Epithelial cell of prostate (primary cell): Measurements from ENCODE around the gene GALNS.

ENCODE experiments used
- DNase-seq: peaks from one replicate; pipeline ENCODE4 v3.0.0-alpha.2; 2011; ENCODE audit warnings: low read depth, low spot score
- H3K27ac ChIP-seq: fragments of 450-650 bp; 2 replicates; pipeline ENCODE4 v1.5.1; 2017; ENCODE audit warnings: mild to moderate bottlenecking

The GALNS gene

DNA sequence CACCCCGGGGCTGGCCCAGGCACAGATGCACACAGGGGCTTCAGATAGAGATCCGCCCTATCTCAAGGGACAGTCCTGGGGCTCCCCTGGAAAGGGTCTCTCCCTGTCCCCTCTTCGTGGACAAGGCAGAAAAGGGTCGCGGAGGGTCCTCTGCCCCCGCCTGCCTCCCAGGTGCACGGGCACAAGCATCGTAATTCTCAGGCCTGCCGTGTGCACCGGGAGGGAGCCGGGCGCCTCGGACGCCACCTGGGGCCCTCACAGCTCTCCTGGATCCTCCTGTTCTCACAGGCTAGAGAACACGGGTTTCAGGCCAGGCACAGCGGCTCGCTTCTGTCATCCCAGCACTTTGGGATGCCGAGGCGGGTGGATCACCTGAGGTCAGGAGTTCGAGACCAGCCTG, 21.6 kb upstream of the GALNS start:
- DNase-seq, result no peak
- H3K27ac ChIP-seq, result no peak overlapping the region

DNA sequence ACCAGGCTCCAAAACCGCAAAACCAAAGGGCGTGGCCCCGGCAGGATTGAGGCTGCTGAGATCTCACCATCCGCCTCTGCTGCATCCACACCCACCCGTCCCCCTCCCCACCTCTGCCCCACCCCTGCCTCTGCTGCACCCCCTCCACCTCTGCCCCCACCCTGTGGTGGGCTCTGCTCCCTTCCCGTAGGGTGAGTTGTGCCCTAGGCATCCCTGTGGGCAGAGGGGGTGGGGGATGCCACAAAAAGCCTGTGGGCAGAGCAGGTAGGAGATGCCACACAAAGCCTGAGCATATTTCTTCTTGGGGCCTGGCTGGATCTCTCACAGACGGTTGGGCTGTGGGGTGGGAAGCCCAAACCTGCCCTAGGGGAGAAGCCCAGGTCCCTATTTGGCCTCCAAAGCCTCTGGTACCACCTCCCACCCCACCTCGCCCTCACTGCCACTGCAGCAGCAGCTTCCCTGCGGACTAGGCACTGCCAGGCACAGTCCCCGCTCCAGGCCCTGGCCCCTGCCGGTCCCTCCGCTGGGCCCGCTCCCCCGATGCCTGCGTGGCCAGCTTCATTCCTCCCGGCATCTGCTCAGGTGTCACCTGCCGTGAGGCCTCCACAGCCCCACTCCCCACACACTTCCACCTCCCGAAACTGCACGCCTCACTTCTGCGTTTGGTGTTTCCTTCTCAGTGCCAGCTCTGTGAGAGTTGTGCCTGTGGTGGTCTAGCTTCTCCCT, 21.0 kb upstream of the GALNS start:
- no peak overlapping the region for H3K27ac ChIP-seq
- DNase-seq, result no peak

DNA sequence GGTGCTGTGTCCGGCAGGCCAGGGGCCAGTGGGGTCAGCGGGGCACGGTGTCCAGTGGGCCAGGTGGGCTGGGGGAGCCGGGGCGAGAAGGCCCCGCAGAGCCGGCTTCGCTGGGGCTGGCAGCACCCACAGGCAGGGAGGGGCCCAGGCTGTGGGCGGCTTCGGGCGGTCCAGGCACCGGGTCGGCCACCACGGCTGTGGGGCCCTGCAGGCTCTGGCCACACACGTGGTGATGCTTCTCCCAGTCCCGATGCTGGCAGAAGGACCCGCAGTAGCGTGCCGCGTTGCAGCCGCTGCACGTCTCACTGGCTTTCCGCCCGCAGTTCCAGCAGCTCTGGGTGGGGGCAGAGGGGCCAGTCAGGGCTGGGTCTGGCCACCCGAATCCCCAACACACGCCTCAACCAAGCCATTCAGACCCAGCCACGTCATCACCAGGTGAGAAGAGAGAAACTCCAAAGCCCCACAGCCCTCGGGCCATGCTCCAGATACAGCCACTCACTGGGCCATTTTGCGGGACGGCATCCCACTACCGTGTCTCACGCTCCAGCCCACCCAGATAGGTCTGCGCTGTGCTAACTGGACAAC, 20.3 kb upstream of the GALNS start:
- no peak overlapping the region for H3K27ac ChIP-seq
- no peak for DNase-seq

DNA sequence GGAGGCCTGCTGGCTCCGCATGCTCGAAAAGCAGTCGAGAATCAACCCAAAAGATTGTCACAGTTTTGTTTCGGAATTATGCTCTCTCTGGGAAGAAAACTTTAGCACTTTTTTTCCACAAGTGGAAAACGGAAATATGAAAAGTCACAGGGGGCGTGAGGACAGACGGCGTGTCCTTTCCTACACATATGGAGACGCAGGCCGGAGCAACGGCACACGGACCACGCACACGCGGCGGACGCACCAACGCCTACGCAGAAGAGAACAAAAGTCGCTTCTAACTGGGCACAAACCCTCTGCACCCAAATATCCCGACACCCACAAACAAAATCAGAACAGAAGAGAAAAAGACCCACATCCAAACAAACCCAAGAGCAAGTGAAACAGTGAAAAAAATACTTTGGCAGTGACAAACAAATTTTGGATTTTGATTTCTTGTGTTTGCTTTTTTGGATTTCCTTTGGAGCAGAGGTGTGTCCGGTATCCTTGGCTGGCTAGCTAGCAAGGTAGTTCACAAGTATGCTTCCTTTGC, 19.0 kb upstream of the GALNS start:
- DNase-seq, result no peak
- H3K27ac ChIP-seq, result no peak overlapping the region

DNA sequence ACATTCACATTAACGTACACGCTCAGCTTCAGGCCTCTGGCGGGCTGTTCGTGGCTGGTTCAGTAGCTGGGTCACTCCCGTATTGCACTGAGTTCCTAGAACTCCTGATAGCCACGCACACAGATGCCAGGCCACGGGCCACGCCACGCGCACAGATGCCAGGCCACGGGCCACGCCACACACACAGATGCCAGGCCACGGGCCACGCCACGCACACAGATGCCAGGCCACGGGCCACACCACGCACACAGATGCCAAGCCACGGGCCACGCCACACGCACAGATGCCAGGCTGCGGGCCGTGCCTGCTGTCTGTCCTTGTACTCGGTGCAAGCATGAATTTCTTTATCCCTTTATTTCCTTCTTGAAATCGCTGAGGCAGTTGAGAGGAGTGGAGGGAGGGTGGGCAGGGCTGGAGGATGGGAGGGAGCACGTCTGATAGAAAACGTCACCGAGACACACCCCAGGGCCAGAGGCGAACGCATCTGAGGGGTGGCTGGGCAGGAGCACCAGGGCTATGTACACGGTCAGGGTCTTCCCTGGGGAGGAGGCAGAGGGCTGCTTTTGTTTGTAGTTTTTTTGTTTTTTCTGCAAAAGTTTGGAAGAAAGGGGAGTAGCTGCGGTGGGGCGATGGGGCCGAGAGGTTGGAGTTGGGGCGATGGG, 18.3 kb upstream of the GALNS start:
- DNase-seq, result no peak

DNA sequence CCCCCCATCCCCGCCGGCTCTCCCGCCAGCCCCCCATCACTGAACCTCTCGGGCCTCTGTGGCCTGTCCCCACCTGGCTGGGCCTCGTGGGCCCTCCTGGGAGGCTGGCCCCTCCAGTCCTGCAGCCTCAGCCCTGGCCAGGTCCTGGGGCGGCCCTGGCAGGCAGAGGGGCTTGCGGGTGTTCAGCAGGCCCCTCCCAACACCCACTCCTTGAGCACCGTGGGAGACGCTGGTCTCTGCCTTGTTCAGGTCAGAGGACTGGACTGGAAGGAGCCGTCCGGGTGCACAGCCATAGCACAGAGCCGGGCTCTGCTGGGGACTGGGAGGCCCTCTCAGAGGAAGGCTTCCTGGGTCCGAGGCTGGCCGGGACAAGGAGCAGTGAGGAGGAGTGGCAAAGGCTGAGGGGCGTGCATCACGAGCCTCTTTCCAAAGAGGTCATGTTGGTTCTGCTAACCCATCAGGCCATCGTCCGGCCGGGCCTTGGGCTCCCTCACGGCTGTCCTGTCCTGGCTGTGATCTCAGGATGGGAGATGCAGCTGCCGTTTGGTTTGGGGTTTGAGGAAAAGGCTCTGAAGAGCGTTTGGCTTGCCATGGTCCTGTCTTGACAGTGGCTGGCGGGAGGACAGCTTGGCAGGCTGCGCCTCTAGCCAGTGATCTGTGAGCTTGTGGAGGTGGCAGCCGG, 16.0 kb upstream of the GALNS start:
- no peak for DNase-seq
- H3K27ac ChIP-seq, result no peak overlapping the region

More for the DNA sequence above, 18.3 kb upstream of the GALNS start:
- H3K27ac ChIP-seq, result no peak overlapping the region

DNA sequence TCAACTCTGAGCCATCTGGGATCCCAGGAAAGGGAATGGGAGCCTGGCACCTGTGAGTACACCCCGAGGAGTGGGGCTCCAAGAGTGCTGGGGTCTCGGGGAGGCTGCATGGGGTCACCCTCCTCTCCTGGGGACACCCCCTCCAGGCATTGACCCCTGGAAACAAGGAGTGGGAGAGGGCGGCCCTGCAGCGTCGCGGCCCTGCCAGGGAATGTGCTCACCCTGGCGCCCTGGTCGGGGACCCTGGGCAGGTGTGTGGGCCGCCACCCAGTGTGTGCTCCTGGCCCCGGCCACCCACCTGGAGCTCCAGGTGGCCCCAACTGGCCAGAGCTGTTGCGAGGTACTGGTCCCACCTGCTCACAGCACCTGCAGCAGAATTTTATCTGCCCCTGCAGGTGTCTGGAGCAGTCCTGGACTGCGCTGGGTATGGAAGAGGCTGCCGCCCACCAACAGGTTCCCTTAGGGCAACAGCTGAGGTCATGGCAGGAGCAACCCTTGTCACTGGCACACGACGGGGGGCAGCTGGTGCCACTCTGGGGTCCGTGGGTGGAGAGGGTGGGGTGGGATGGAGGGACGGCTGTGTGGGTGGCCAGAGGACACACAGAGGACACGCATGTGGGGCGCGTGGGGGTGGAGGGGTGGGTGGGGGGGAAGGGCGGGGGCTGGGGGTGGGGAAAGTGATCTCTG, 15.1 kb upstream of the GALNS start:
- H3K27ac ChIP-seq, result no peak overlapping the region
- no peak for DNase-seq

DNA sequence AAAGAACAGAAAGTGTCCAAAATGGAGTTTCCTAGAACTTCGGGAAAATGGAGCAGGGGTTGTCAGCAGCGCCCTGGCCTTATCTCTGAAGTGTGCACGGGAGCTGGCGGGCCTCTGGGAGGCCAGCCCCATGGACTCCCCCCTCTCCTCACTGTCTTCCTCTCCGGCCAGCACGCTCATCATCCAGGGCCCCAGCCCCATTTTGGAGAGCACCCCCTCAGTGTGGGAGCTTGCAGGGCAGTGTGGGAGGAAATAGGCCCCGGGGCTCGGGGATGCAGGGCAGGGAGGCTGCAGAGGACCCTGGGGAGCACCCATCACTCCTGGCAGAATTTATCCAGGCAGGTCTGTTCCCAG, 14.6 kb upstream of the GALNS start:
- no peak overlapping the region for H3K27ac ChIP-seq
- DNase-seq, result no peak

DNA sequence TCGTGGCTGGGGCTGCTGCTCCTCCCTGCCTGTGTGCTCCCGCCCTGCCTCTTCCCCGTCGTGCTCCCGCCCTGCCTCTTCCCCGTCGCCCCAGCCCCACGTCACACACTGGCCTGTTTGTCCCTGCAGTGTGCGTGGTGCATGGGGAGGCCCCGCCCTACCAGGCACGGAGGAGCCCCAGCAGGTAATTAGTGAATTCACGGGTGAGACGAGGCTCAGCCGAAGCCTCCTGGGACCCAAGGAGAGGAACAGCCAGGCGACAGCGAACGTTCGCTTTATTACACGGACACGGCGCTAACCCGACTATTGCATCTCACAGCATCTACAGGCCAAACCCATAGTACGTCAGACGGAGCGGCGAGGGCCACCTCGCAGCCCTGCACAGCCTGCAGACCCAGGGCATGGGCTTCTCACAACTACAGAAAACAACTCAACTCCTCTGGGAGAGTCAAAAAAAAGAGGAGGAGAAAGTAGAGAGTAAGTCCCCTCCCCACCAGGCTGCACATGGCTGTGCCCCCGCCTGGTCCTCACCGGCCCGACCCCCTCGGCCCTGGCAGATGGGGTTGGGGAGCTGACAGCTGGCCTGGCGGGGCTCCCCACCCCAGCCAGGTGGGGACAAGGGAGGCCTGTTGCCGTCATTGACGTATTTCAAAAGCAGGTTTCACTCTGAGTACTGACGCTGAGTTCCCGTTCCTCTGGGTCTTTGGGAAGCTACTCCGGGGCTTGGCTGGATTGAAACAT, 14.0 kb upstream of the GALNS start:
- DNase-seq, result no peak
- no peak overlapping the region for H3K27ac ChIP-seq

DNA sequence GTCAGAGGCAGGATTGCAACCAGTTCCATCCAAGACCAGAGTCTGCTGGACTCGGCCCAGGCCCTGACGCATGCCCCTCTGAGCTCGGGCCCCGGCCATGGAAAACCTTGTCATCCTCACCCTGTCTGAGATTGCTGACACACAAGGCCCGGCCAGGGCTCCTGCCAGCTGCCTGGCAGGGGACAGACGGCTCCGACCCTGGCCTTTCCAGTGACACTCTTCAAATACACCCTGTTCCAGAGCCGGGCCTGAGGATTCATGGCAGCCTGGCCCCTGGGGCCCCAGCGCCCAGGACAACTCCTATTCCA, 12.9 kb upstream of the GALNS start:
- H3K27ac ChIP-seq, result no peak overlapping the region
- DNase-seq, result no peak

DNA sequence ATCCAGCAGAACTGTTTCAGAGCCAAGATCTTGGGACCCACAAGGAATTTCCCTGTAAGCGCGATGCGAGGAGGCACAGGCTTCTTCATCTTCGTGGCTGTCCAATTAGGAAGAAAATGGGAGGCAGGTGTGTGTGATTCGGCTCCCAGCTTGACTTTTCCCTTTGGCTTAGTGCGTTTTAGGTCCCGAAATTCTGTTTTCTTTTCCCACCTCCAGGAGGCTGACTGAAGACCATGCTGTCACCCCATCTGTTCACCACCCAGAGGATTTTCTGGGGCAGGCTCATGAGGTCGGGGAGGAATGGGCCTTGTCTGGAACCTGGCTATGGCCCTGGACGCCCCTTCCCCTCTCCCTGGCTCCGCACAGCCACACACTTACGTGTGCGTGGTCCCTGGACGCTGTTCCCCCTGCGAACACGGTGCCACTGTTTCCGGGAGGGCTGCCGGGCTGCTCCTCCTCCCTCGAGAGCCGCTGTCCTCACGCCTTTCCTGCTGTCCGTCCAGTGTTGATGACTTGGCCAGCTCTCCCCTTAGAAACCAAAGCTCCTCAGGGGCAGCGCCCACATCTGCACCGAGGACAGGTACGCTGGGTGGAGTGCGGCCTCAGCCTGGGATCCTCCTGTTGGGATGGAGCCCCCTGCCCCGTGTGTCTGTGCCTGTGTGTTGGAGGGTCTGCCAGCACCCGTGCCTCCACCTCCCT, 12.4 kb upstream of the GALNS start:
- DNase-seq, result no peak
- no peak overlapping the region for H3K27ac ChIP-seq

DNA sequence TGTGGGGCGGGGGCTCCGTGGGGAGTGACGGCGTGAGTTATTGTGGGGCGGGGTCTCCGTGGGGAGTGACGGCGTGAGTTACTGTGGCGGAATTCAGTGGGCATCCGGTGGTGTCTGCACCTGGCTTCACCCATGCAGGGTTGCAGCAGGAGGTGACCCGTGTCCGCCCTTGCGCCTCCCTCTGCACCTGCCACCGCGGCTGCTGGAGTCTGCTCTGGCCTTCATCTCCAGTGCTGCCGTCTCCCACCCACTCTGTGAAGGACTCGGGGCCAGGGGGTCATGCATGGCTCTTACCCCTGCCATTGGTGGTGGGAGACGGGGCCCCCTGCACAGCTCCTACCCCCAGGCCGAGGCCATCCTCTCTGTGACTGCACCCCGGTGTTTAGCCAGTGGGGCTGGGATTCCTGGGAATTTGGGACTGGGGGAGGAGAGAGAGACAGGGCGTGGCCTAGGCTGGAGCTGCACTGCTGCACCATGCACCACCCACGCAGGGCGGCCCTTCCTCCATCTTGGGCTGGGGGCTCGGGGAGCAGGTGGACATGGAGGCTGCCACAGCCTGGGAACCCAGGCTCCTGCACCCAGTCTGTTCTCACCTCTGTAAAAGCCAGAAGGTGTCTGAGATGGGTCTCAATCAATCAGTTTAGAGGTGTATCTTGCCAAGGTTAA, 11.0 kb upstream of the GALNS start:
- no peak overlapping the region for H3K27ac ChIP-seq
- DNase-seq, result no peak

DNA sequence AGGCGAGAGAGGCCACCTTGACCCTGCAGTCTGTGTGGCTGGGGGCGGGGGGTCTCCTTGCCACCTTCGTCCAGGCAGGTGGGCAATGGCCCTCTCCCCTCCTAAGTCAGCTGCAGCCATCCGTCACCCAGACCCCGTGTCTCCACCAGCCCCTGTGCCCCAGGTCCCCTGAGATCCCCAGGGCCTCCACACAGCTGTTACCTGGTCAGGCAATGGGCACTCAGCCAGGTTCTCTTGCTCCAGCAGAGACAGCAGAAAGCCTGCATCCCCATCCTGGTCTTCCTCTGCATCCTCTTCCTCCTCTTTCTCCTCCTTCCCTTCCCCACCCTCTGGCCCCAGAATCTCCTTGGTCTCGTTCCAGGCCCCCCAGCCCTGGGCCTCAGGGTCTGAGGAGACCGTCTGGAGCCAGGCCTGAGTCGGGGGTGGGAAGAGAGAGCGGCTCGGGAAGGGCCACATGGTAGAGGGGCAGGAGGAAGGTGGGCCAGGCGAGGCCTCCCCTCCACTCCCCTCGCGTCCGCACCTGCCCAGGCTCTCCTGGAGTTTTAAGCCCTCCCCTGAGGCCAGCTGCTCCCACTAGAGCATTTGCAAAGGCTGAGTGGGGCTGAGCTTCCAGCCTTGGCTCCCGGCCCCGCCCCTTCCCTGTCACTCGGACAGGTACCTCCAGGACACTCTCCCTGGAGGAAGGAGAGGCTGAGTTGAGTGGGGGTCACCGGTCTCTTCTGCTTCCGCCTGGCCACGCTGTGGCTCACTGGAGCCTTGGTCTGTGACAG, 9.6 kb upstream of the GALNS start, which contains the start of gene PABPN1L:
Gene PABPN1L, minus strand, starts transcription at position 510 of the 770 bp plus-strand sequence. Its CDS starts 54 bp downstream, at position 456.
- no peak for DNase-seq
- no peak within 1 kb of the TSS for H3K27ac ChIP-seq

DNA sequence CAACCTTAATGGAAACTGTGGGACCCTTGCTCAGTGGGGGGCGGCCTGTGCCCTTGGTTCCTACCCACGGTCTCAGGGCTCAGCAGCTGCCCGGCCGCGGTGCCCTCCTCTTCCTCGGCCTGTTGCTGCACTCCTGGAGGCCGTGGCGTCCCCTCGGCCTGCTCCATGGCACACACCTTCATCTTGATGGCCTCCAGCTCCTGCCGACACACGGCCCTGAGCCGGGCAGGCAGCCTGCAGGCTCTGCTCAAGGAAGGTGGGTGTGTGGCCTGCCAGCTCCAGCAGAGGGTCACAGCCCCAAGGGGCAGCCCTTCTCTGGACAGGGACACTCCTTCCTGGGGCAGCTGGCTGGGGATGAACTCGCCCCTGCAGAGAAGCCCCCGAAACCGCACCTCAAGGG, 9.0 kb upstream of the GALNS start:
- no peak overlapping the region for H3K27ac ChIP-seq
- DNase-seq, result no peak

DNA sequence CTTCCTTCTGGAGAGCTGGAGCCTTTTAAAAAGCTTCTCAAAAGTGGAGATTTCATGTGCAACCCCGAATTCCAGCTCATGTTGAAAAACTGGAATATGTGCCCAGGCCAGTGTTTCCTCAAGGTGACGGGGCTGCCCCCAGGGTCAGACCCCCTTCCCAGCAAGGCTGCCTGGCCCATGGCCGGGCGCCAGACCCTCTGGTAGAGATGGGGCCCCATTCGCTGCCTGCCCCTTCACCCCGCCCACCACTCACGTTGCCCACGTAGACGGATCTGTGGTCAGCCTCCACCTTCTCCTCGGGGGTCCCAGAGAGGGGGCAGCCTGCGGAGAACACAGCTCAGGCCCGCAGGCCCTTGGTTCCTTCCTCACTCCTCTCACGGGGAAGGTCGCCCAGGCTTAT, 8.6 kb upstream of the GALNS start:
- no peak overlapping the region for H3K27ac ChIP-seq

DNA sequence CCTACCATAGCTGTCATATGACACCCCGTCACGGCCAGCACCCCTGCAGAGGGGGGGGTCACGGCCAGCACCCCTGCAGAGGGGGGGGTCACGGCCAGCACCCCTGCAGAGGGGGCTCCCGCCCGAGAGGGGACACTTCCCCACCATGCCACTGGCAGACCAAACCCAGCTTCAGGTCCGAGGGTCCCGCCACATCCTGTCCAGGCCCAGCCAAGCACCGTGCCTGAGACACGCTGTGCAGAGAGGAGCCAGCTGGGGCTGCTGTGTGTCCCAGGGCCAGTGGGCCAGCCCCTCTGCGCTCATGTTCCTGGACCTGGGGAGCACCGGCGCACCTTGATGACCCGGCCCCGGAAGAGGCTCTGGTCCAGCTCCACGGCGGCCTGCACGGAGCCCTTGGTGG, 7.8 kb upstream of the GALNS start:
- no peak for DNase-seq
- H3K27ac ChIP-seq, result no peak overlapping the region

More for the DNA sequence above, 8.6 kb upstream of the GALNS start:
- no peak for DNase-seq

DNA sequence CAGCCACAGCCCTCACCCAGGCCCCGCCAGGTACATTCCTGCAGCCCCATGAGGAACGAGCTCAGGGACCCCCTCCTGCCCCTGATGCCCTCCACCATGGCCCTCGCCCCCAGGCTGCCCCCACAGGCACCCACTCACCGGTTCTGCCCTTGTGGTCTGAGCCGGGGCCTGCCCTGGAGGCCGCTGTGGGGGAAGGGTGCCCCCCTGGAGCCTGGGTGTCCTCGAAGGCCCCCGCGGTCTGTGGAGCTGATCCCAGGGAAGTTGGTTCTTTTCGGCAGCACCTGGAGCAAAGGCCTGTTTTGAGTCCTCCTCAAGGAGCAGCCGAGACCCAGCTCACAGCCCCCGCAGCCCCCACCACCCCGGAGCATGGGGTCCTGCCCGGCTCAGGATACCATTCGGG, 7.4 kb upstream of the GALNS start:
- no peak overlapping the region for H3K27ac ChIP-seq
- DNase-seq, result no peak

DNA sequence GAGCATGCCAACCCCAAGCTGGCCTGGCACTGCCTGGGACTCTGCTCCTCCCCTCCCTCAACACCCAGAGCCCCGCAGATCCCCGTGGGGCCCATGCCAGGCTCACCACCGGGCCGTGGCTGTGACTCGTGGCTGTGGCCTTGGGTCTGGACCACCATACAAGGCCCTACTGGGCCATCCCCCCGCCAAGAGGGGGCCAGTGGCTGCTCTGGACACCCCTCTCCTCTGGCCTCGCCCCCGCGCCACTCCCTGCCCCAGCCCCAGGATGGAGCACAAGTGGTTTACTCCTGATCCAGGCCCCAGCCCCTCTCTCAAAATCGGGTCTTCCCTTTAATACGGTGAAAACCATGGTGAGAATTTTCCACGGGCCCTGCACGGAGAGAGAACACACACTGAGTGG, 6.7 kb upstream of the GALNS start:
- no peak for DNase-seq
- H3K27ac ChIP-seq, result no peak overlapping the region
